Measurements from ENCODE around the gene YES1.

The YES1 gene

GRCh38 chr18:833197-833596 lies 21.2 kb upstream of the YES1 start:
- Histone ChIP-seq H3K36me3 (ENCODE audit: control insufficient read depth in 2 of 2, insufficient read depth in 1 of 2, low read length in 2 of 2) (no peaks in the 10 kb centered on the region), H3K9me3 (ENCODE audit: control insufficient read depth, insufficient read depth, low read depth, low read length) (no peaks in the 10 kb centered on the region), H3K4me1 (ENCODE audit: control insufficient read depth, insufficient read depth, low read length) (no peaks in the 10 kb centered on the region; the same call in 1 of the 2 replicates), H3K27ac (ENCODE audit: extremely low read depth, low read depth, low read length) (no peak overlapping the region), H3K4me3 (ENCODE audit: low read depth, low read length) (no peak overlapping the region)
- ChIA-PET CTCF (interaction anchor here (0.6 to 7.7 kb wide), 6 partner anchors 11 to 235 kb away, joined by 3 to 230 read pairs (median 6); partner anchors contain the start of gene ENOSF1), POLR2A (no interaction called here)
- TF ChIP-seq ZXDB (tag by site-specific recombination; IDR thresholded peaks at IDR 0.05) (no peak), ZIC2 (tag by site-specific recombination; IDR thresholded peaks at IDR 0.05) (no peak), MEIS1 (CRISPR knock-in tag; IDR thresholded peaks at IDR 0.05; ENCODE audit: borderline replicate concordance) (no peak), TRIM28 (IDR thresholded peaks at IDR 0.05; ENCODE audit: borderline replicate concordance, low read length) (no peak), ZNF701 (tag by site-specific recombination; IDR thresholded peaks at IDR 0.05) (no peak), KLF10 (tag by site-specific recombination; IDR thresholded peaks at IDR 0.05) (no peak), OSR2 (tag by site-specific recombination; IDR thresholded peaks at IDR 0.05) (no peak)
- TF ChIP-seq, protein P1, sequence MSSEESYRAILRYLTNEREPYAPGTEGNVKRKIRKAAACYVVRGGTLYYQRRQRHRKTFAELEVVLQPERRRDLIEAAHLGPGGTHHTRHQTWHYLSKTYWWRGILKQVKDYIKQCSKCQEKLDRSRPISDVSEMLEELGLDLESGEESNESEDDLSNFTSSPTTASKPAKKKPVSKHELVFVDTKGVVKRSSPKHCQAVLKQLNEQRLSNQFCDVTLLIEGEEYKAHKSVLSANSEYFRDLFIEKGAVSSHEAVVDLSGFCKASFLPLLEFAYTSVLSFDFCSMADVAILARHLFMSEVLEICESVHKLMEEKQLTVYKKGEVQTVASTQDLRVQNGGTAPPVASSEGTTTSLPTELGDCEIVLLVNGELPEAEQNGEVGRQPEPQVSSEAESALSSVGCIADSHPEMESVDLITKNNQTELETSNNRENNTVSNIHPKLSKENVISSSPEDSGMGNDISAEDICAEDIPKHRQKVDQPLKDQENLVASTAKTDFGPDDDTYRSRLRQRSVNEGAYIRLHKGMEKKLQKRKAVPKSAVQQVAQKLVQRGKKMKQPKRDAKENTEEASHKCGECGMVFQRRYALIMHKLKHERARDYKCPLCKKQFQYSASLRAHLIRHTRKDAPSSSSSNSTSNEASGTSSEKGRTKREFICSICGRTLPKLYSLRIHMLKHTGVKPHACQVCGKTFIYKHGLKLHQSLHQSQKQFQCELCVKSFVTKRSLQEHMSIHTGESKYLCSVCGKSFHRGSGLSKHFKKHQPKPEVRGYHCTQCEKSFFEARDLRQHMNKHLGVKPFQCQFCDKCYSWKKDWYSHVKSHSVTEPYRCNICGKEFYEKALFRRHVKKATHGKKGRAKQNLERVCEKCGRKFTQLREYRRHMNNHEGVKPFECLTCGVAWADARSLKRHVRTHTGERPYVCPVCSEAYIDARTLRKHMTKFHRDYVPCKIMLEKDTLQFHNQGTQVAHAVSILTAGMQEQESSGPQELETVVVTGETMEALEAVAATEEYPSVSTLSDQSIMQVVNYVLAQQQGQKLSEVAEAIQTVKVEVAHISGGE (tag by site-specific recombination; conservative IDR thresholded peaks at IDR 0.05; ENCODE audit: low read depth), result no peak

GRCh38 chr18:832085-832681 lies 20.1 kb upstream of the YES1 start:
- ChIA-PET POLR2A (interaction anchor here (0.6 to 2.2 kb wide), 2 partner anchors 49 to 120 kb away, joined by 3 to 6 read pairs; partner anchors contain the start of gene ENOSF1), CTCF (interaction anchor here (0.6 to 7.7 kb wide), 22 partner anchors 9 to 832 kb away, joined by 3 to 230 read pairs (median 7); partner anchors contain the start of genes ENOSF1 and YES1)
- H3K36me3 ChIP-seq (ENCODE audit: control insufficient read depth in 2 of 2, insufficient read depth in 1 of 2, low read length in 2 of 2), result no peaks in the 10 kb centered on the region
- no peaks in the 10 kb centered on the region for H3K9me3 ChIP-seq (ENCODE audit: control insufficient read depth, insufficient read depth, low read depth, low read length)
- H3K4me3 ChIP-seq (ENCODE audit: low read depth, low read length), result no peak overlapping the region
- H3K4me1 ChIP-seq (ENCODE audit: control insufficient read depth, insufficient read depth, low read length), result no peaks in the 10 kb centered on the region; the same call in 1 of the 2 replicates
- no peak overlapping the region for H3K27ac ChIP-seq (ENCODE audit: extremely low read depth, low read depth, low read length)
- TF ChIP-seq ZNF596 (tag by site-specific recombination; IDR thresholded peaks at IDR 0.05), result no peak
- TF ChIP-seq, protein P2, sequence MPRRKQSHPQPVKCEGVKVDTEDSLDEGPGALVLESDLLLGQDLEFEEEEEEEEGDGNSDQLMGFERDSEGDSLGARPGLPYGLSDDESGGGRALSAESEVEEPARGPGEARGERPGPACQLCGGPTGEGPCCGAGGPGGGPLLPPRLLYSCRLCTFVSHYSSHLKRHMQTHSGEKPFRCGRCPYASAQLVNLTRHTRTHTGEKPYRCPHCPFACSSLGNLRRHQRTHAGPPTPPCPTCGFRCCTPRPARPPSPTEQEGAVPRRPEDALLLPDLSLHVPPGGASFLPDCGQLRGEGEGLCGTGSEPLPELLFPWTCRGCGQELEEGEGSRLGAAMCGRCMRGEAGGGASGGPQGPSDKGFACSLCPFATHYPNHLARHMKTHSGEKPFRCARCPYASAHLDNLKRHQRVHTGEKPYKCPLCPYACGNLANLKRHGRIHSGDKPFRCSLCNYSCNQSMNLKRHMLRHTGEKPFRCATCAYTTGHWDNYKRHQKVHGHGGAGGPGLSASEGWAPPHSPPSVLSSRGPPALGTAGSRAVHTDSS (tag by site-specific recombination; IDR thresholded peaks at IDR 0.05), result no peak
- TF ChIP-seq ZFP37 (tag by site-specific recombination; IDR thresholded peaks at IDR 0.05), result no peak
- no peak for TF ChIP-seq ZEB2 (tag by site-specific recombination; IDR thresholded peaks at IDR 0.05)
- TF ChIP-seq, protein P3, sequence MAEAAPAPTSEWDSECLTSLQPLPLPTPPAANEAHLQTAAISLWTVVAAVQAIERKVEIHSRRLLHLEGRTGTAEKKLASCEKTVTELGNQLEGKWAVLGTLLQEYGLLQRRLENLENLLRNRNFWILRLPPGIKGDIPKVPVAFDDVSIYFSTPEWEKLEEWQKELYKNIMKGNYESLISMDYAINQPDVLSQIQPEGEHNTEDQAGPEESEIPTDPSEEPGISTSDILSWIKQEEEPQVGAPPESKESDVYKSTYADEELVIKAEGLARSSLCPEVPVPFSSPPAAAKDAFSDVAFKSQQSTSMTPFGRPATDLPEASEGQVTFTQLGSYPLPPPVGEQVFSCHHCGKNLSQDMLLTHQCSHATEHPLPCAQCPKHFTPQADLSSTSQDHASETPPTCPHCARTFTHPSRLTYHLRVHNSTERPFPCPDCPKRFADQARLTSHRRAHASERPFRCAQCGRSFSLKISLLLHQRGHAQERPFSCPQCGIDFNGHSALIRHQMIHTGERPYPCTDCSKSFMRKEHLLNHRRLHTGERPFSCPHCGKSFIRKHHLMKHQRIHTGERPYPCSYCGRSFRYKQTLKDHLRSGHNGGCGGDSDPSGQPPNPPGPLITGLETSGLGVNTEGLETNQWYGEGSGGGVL (tag by site-specific recombination; IDR thresholded peaks at IDR 0.05), result no peak
- no peak for TF ChIP-seq ZNF777 (tag by site-specific recombination; IDR thresholded peaks at IDR 0.05; ENCODE audit: borderline replicate concordance)
- TF ChIP-seq ZNF624 (tag by site-specific recombination; IDR thresholded peaks at IDR 0.05), result no peak
- TF ChIP-seq ZNF692 (tag by site-specific recombination; IDR thresholded peaks at IDR 0.05), result 0 out of 2 replicates have a peak, but pooled peaks have one; percentile 43
- TF ChIP-seq, protein P4, sequence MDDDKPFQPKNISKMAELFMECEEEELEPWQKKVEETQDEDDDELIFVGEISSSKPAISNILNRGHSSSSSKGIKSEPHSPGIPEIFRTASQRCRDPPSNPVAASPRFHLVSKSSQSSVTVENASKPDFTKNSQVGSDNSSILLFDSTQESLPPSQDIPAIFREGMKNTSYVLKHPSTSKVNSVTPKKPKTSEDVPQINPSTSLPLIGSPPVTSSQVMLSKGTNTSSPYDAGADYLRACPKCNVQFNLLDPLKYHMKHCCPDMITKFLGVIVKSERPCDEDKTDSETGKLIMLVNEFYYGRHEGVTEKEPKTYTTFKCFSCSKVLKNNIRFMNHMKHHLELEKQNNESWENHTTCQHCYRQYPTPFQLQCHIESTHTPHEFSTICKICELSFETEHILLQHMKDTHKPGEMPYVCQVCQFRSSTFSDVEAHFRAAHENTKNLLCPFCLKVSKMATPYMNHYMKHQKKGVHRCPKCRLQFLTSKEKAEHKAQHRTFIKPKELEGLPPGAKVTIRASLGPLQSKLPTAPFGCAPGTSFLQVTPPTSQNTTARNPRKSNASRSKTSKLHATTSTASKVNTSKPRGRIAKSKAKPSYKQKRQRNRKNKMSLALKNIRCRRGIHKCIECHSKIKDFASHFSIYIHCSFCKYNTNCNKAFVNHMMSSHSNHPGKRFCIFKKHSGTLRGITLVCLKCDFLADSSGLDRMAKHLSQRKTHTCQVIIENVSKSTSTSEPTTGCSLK (tag by site-specific recombination; IDR thresholded peaks at IDR 0.05), result no peak
- TF ChIP-seq ZNF555 (tag by site-specific recombination; conservative IDR thresholded peaks at IDR 0.05), result no peak
- TF ChIP-seq ZNF48 (tag by site-specific recombination; IDR thresholded peaks at IDR 0.05), result no peak
- TF ChIP-seq, protein P5, sequence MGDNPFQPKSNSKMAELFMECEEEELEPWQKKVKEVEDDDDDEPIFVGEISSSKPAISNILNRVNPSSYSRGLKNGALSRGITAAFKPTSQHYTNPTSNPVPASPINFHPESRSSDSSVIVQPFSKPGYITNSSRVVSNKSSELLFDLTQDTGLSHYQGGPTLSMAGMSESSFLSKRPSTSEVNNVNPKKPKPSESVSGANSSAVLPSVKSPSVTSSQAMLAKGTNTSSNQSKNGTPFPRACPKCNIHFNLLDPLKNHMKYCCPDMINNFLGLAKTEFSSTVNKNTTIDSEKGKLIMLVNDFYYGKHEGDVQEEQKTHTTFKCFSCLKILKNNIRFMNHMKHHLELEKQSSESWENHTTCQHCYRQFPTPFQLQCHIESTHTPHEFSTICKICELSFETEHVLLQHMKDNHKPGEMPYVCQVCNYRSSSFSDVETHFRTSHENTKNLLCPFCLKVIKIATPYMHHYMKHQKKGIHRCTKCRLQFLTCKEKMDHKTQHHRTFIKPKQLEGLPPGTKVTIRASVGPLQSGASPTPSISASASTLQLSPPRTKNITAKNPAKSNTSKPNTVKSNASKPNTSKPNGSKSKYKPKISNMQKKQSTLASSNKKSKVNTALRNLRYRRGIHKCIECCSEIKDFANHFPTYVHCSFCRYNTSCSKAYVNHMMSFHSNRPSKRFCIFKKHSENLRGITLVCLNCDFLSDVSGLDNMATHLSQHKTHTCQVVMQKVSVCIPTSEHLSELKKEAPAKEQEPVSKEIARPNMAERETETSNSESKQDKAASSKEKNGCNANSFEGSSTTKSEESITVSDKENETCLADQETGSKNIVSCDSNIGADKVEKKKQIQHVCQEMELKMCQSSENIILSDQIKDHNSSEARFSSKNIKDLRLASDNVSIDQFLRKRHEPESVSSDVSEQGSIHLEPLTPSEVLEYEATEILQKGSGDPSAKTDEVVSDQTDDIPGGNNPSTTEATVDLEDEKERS (tag by site-specific recombination; IDR thresholded peaks at IDR 0.05), result no peak
- TF ChIP-seq KLF9 (tag by site-specific recombination; IDR thresholded peaks at IDR 0.05; ENCODE audit: low read depth), result no peak
